OCI-LY3 (cell line): ENCODE measurements around the gene RETREG1.
A peak's percentile ranks its signal among the peaks of the same experiment; 100 is the strongest.
"Not testable (repeated sequence)": the region's sequence is repeated elsewhere in the genome, so short reads cannot be mapped to it uniquely, and the experiment has no call there.

Experiments used
- H2AFZ ChIP-seq: fragments of 200-600, 300-600 bp; shearing (Covaris generic); 2 replicates; pipeline ENCODE4 v1.6.0; 2014; ENCODE audit warnings: antibody characterized with exemption, low read depth, low read length
- H3K27ac ChIP-seq: fragments of 200-600, 300-600 bp; sonication (generic); 2 replicates; pipeline ENCODE4 v1.5.1; 2014; ENCODE audit warnings: mild to moderate bottlenecking, low read length, moderate library complexity, mixed read lengths
- H3K27me3 ChIP-seq: fragments of 200-600, 300-600 bp; sonication (generic); 2 replicates; pipeline ENCODE4 v1.6.1; 2014; ENCODE audit warnings: low read depth, low read length, mixed read lengths
- H3K36me3 ChIP-seq: fragments of 200-600, 300-600 bp; sonication (generic); replicated peaks from 2 replicates; pipeline ENCODE3; 2014; ENCODE audit warnings: low read depth, low read length, mixed read lengths
- H3K4me1 ChIP-seq: fragments of 300-600, 200-600 bp; sonication (generic); 2 replicates; pipeline ENCODE4 v1.6.1; 2014; ENCODE audit warnings: low read length, mixed read lengths
- H3K4me2 ChIP-seq: fragments of 200-600, 300-600 bp; sonication (generic); 2 replicates; pipeline ENCODE4 v1.6.1; 2014; ENCODE audit warnings: low read length, mixed read lengths
- H3K4me3 ChIP-seq: fragments of 300-600, 200-600 bp; sonication (generic); 2 replicates; pipeline ENCODE4 v1.5.1; 2014; ENCODE audit warnings: antibody characterized with exemption, mild to moderate bottlenecking, low read length, moderate library complexity
- H3K79me2 ChIP-seq: fragments of 300-600, 200-600 bp; shearing (Covaris generic); 2 replicates; pipeline ENCODE4 v1.6.1; 2014; ENCODE audit warnings: mild to moderate bottlenecking, low read length, mixed read lengths
- H3K9ac ChIP-seq: fragments of 300-600, 200-600 bp; shearing (Covaris generic); 2 replicates; pipeline ENCODE4 v1.6.0; 2014; ENCODE audit warnings: mild to moderate bottlenecking, low read length, moderate library complexity
- H3K9me3 ChIP-seq: fragments of 200-600, 300-600 bp; shearing (Covaris generic); 2 replicates; pipeline ENCODE4 v1.6.1; 2014; ENCODE audit warnings: low read length, mixed read lengths; ENCODE audit not compliant: insufficient read depth
- H4K20me1 ChIP-seq: fragments of 200-600, 300-600 bp; sonication (generic); 2 replicates; pipeline ENCODE4 v1.6.1; 2016; ENCODE audit warnings: low read length, mixed read lengths; ENCODE audit not compliant: insufficient read depth
- CTCF ChIP-seq: fragments of 200-600, 300-600 bp; sonication (generic); IDR thresholded peaks from 2 replicates; pipeline ENCODE4 v1.5.1; 2014; ENCODE audit warnings: antibody characterized with exemption, low read length, low read depth
- EZH2phosphoT487 ChIP-seq: fragments of 200-600 bp; shearing (Covaris generic); IDR thresholded peaks from 2 replicates; pipeline ENCODE4 v1.6.1; 2018; ENCODE audit warnings: antibody characterized with exemption, mixed run types, low read depth

Gene RETREG1

GRCh38 chr5:16656561-16657191 is 39.9 kb upstream of the RETREG1 start:
- Histone ChIP-seq H2AFZ (no peak overlapping the region), H3K9me3 (no peaks in the 10 kb centered on the region), H3K27me3 (no peaks in the 10 kb centered on the region), H4K20me1 (no peaks in the 10 kb centered on the region), H3K4me2 (no peak overlapping the region), H3K9ac (no peak overlapping the region), H3K79me2 (no peaks in the 10 kb centered on the region), H3K4me1 (no peaks in the 10 kb centered on the region), H3K36me3 (no peaks in the 10 kb centered on the region), H3K4me3 (no peak overlapping the region), H3K27ac (no peak overlapping the region)
- TF ChIP-seq EZH2phosphoT487 (no peak), CTCF (no peak)

GRCh38 chr5:16654647-16655334 is 38.0 kb upstream of the RETREG1 start:
- Histone ChIP-seq H3K9ac (no peak overlapping the region), H3K4me2 (peak overlapping the region; percentile 8; the same call in 1 of the 2 replicates), H3K36me3 (no peaks in the 10 kb centered on the region), H3K4me1 (no peaks in the 10 kb centered on the region), H3K27me3 (no peaks in the 10 kb centered on the region), H3K4me3 (no peak overlapping the region), H4K20me1 (no peaks in the 10 kb centered on the region), H3K79me2 (no peaks in the 10 kb centered on the region), H3K9me3 (no peaks in the 10 kb centered on the region), H3K27ac (no peak overlapping the region), H2AFZ (no peak overlapping the region)
- TF ChIP-seq CTCF (no peak), EZH2phosphoT487 (no peak)

GRCh38 chr5:16648739-16649138 is 31.9 kb upstream of the RETREG1 start:
- not testable (repeated sequence) for H3K36me3 ChIP-seq, H2AFZ ChIP-seq, H3K4me1 ChIP-seq, H3K9ac ChIP-seq, H3K4me3 ChIP-seq, H4K20me1 ChIP-seq, H3K79me2 ChIP-seq, H3K27me3 ChIP-seq, H3K4me2 ChIP-seq, H3K9me3 ChIP-seq, H3K27ac ChIP-seq

- Histone ChIP-seq H2AFZ (no peak overlapping the region), H3K27me3 (no peaks in the 10 kb centered on the region), H3K27ac (no peak overlapping the region), H3K4me2 (no peak overlapping the region), H3K36me3 (no peaks in the 10 kb centered on the region), H4K20me1 (no peaks in the 10 kb centered on the region), H3K9me3 (no peaks in the 10 kb centered on the region), H3K4me1 (no peaks in the 10 kb centered on the region), H3K79me2 (no peaks in the 10 kb centered on the region), H3K9ac (no peak overlapping the region), H3K4me3 (no peak overlapping the region)
- TF ChIP-seq CTCF = no peak
- TF ChIP-seq EZH2phosphoT487 = no peak
Measured at GRCh38 chr5:16644301-16644889, 27.6 kb upstream of the RETREG1 start.
